ENCODE results near the gene SLC66A2.

SLC66A2 gene

GRCh38 chr18:79928563-79928960, 22.9 kb downstream of the SLC66A2 start:
- Histone ChIP-seq H3F3A (ENCODE audit: low read depth) (no peaks in the 10 kb centered on the region), H3K9ac (ENCODE audit: low read depth, low read length, poor library complexity, severe bottlenecking) (no peak overlapping the region), H3K9me2 (replicated peaks; ENCODE audit: low read depth, low read length) (no peaks in the 10 kb centered on the region), H3K9me3 (ENCODE audit: insufficient read depth, low read depth, low read length) (peaks cover 15% of the 10 kb centered on the region; the same call in 1 of the 2 replicates), H3K79me2 (ENCODE audit: insufficient read depth, low read length) (peaks cover 21% of the 10 kb centered on the region), H3K4me2 (ENCODE audit: low read depth, low read length, poor library complexity, severe bottlenecking) (no peak overlapping the region), H3K27me3 (ENCODE audit: insufficient read depth, low read length, poor library complexity, severe bottlenecking) (no peaks in the 10 kb centered on the region), H3K4me3 (ENCODE audit: low read length, poor library complexity, severe bottlenecking) (no peak overlapping the region), H3K36me3 (ENCODE audit: insufficient read depth, low read length) (peaks cover 27% of the 10 kb centered on the region), H4K20me1 (ENCODE audit: insufficient read depth, low read length, poor library complexity, severe bottlenecking) (no peaks in the 10 kb centered on the region), H3K4me1 (ENCODE audit: insufficient read depth, low read length, poor library complexity, severe bottlenecking) (no peaks in the 10 kb centered on the region), H2AFZ (ENCODE audit: low read length) (no peak overlapping the region)
- TF ChIP-seq CTCF (conservative IDR thresholded peaks at IDR 0.05; ENCODE audit: low read length) (no peak), EZH2phosphoT487 (IDR thresholded peaks at IDR 0.05; ENCODE audit: borderline replicate concordance) (no peak)

- Histone ChIP-seq H3K27me3 (ENCODE audit: insufficient read depth, low read length, poor library complexity, severe bottlenecking) (no peaks in the 10 kb centered on the region), H3K9me3 (ENCODE audit: insufficient read depth, low read depth, low read length) (peaks cover 15% of the 10 kb centered on the region; the same call in 1 of the 2 replicates), H3K9me2 (replicated peaks; ENCODE audit: low read depth, low read length) (no peaks in the 10 kb centered on the region), H3K79me2 (ENCODE audit: insufficient read depth, low read length) (peaks cover 21% of the 10 kb centered on the region), H3K4me2 (ENCODE audit: low read depth, low read length, poor library complexity, severe bottlenecking) (no peak overlapping the region), H2AFZ (ENCODE audit: low read length) (no peak overlapping the region), H3K4me1 (ENCODE audit: insufficient read depth, low read length, poor library complexity, severe bottlenecking) (no peaks in the 10 kb centered on the region), H3K4me3 (ENCODE audit: low read length, poor library complexity, severe bottlenecking) (no peak overlapping the region), H4K20me1 (ENCODE audit: insufficient read depth, low read length, poor library complexity, severe bottlenecking) (no peaks in the 10 kb centered on the region), H3K9ac (ENCODE audit: low read depth, low read length, poor library complexity, severe bottlenecking) (no peak overlapping the region), H3F3A (ENCODE audit: low read depth) (no peaks in the 10 kb centered on the region), H3K36me3 (ENCODE audit: insufficient read depth, low read length) (peaks cover 26% of the 10 kb centered on the region)
- TF ChIP-seq EZH2phosphoT487 (IDR thresholded peaks at IDR 0.05; ENCODE audit: borderline replicate concordance) (no peak), CTCF (conservative IDR thresholded peaks at IDR 0.05; ENCODE audit: low read length) (no peak)
Observed at GRCh38 chr18:79927607-79928562, 23.6 kb downstream of the SLC66A2 start.

GRCh38 chr18:79926715-79927606, 24.5 kb downstream of the SLC66A2 start:
- TF ChIP-seq EZH2phosphoT487 (IDR thresholded peaks at IDR 0.05; ENCODE audit: borderline replicate concordance) (no peak), CTCF (conservative IDR thresholded peaks at IDR 0.05; ENCODE audit: low read length) (no peak)
- Histone ChIP-seq H3F3A (ENCODE audit: low read depth) (no peaks in the 10 kb centered on the region), H3K36me3 (ENCODE audit: insufficient read depth, low read length) (peaks cover 26% of the 10 kb centered on the region), H3K4me1 (ENCODE audit: insufficient read depth, low read length, poor library complexity, severe bottlenecking) (no peaks in the 10 kb centered on the region), H4K20me1 (ENCODE audit: insufficient read depth, low read length, poor library complexity, severe bottlenecking) (no peaks in the 10 kb centered on the region), H3K79me2 (ENCODE audit: insufficient read depth, low read length) (peaks cover 21% of the 10 kb centered on the region), H3K4me3 (ENCODE audit: low read length, poor library complexity, severe bottlenecking) (no peak overlapping the region), H3K9me3 (ENCODE audit: insufficient read depth, low read depth, low read length) (peaks cover 12% of the 10 kb centered on the region; the same call in 1 of the 2 replicates), H3K9ac (ENCODE audit: low read depth, low read length, poor library complexity, severe bottlenecking) (no peak overlapping the region), H3K27me3 (ENCODE audit: insufficient read depth, low read length, poor library complexity, severe bottlenecking) (no peaks in the 10 kb centered on the region), H3K4me2 (ENCODE audit: low read depth, low read length, poor library complexity, severe bottlenecking) (no peak overlapping the region), H3K9me2 (replicated peaks; ENCODE audit: low read depth, low read length) (no peaks in the 10 kb centered on the region), H2AFZ (ENCODE audit: low read length) (no peak overlapping the region)
